ENCODE results near the gene PATL1.

PATL1 gene

GRCh38 chr11:59668950-59669610, at the start of gene PATL1:
Gene PATL1, minus strand, starts transcription at chr11:59669037. Its CDS starts 142 bp downstream, at chr11:59668895.
- POLR2A ChIA-PET, result interaction anchor here (0.5 to 1.4 kb wide), 8 partner anchors 12 to 132 kb away, joined by 3 to 9 read pairs (median 4); partner anchors contain the start of genes OSBP and STX3
- no peak for TF ChIP-seq CTCF (IDR thresholded peaks at IDR 0.05; ENCODE audit: insufficient read depth, low read length, missing control alignments)
- CTCF ChIA-PET, result interaction anchor here (0.6 to 4.4 kb wide), 10 partner anchors 9 to 132 kb away, joined by 3 to 32 read pairs (median 6); partner anchors contain the start of gene STX3

GRCh38 chr11:59716051-59716450, 47.2 kb upstream of the PATL1 start:
- ChIA-PET CTCF (no interaction called here), POLR2A (no interaction called here)
- no peak for TF ChIP-seq CTCF (IDR thresholded peaks at IDR 0.05; ENCODE audit: insufficient read depth, low read length, missing control alignments)
- H3K4me3 ChIP-seq (ENCODE audit: low read depth, low read length), result no peak overlapping the region
- no peak for DNase-seq (ENCODE audit: low read depth, low spot score)

More at GRCh38 chr11:59668950-59669610, at the start of gene PATL1:
- DNase-seq (ENCODE audit: low read depth, low spot score), result peak; percentile 81
- peak within 1 kb of the TSS; percentile 81 for H3K4me3 ChIP-seq (ENCODE audit: low read depth, low read length)

GRCh38 chr11:59713745-59714144, 44.9 kb upstream of the PATL1 start, which contains the start of gene OR10V1:
Gene OR10V1, minus strand, starts transcription at chr11:59713845. Its CDS starts 0 bp downstream, at chr11:59713845.
- H3K4me3 ChIP-seq (ENCODE audit: low read depth, low read length), result no peak within 1 kb of the TSS
- DNase-seq (ENCODE audit: low read depth, low spot score), result no peak
- no peak for TF ChIP-seq CTCF (IDR thresholded peaks at IDR 0.05; ENCODE audit: insufficient read depth, low read length, missing control alignments)
- POLR2A ChIA-PET, result no interaction called here
- CTCF ChIA-PET, result no interaction called here

- ChIA-PET POLR2A (no interaction called here), CTCF (interaction anchor here (3.9 kb wide), 1 partner anchor 44 kb away, joined by 14 read pairs; the partner anchor contains the start of gene STX3)
- no peak for DNase-seq (ENCODE audit: low read depth, low spot score)
- no peak for TF ChIP-seq CTCF (IDR thresholded peaks at IDR 0.05; ENCODE audit: insufficient read depth, low read length, missing control alignments)
- H3K4me3 ChIP-seq (ENCODE audit: low read depth, low read length), result no peak overlapping the region
These were observed 41.5 kb upstream of the PATL1 start for GRCh38 chr11:59710136-59710847.

GRCh38 chr11:59708537-59708936, 39.7 kb upstream of the PATL1 start:
- H3K4me3 ChIP-seq (ENCODE audit: low read depth, low read length), result no peak overlapping the region
- CTCF ChIA-PET, result interaction anchor here (3.9 kb wide), 1 partner anchor 45 kb away, joined by 14 read pairs; the partner anchor contains the start of gene STX3
- TF ChIP-seq CTCF (IDR thresholded peaks at IDR 0.05; ENCODE audit: insufficient read depth, low read length, missing control alignments), result no peak
- no peak for DNase-seq (ENCODE audit: low read depth, low spot score)
- POLR2A ChIA-PET, result no interaction called here

- CTCF ChIA-PET, result interaction anchor here (0.9 to 3.9 kb wide), 3 partner anchors 27 to 94 kb away, joined by 3 to 14 read pairs (median 3); partner anchors contain the start of gene STX3
- POLR2A ChIA-PET, result interaction anchor here (0.6 kb wide), 1 partner anchor 48 kb away, joined by 3 read pairs; the partner anchor contains the start of gene STX3
- DNase-seq (ENCODE audit: low read depth, low spot score), result no peak
- TF ChIP-seq CTCF (IDR thresholded peaks at IDR 0.05; ENCODE audit: insufficient read depth, low read length, missing control alignments), result no peak
- no peak overlapping the region for H3K4me3 ChIP-seq (ENCODE audit: low read depth, low read length)
These were observed 38.5 kb upstream of the PATL1 start for GRCh38 chr11:59707371-59707770.
